ENCODE data around the gene CCDC51.

Gene CCDC51

GRCh38 chr3:48435774-48436476 is 4.0 kb downstream of the CCDC51 start:
- Mint-ChIP-seq H3K27me3 (no peaks in the 10 kb centered on the region), H3K27ac (no peak overlapping the region), H3K4me3 (no peak overlapping the region), H3K4me1 (peaks cover 43% of the 10 kb centered on the region), H3K36me3 (peaks cover 13% of the 10 kb centered on the region), H3K9me3 (no peaks in the 10 kb centered on the region)
- CTCF ChIA-PET = interaction anchor here (0.6 to 7.9 kb wide), 74 partner anchors 8 to 347 kb away, joined by 3 to 170 read pairs (median 6); partner anchors contain the start of genes ATRIP, CDC25A, FBXW12 and NCKIPSD
- peak; percentile 87 for DNase-seq

GRCh38 chr3:48435223-48435595 is 4.7 kb downstream of the CCDC51 start:
- Mint-ChIP-seq H3K4me1 (peaks cover 45% of the 10 kb centered on the region), H3K9me3 (no peaks in the 10 kb centered on the region), H3K27ac (no peak overlapping the region), H3K36me3 (peaks cover 12% of the 10 kb centered on the region), H3K27me3 (peaks cover 6% of the 10 kb centered on the region), H3K4me3 (no peak overlapping the region)
- CTCF ChIA-PET = interaction anchor here (0.7 to 7.9 kb wide), 37 partner anchors 11 to 242 kb away, joined by 3 to 170 read pairs (median 9); partner anchors contain the start of genes ATRIP, NME6, PFKFB4 and SHISA5
- DNase-seq = no peak

GRCh38 chr3:48434591-48435222 is 5.2 kb downstream of the CCDC51 start:
- H3K4me3 Mint-ChIP-seq = no peak overlapping the region
- H3K36me3 Mint-ChIP-seq = peaks cover 12% of the 10 kb centered on the region
- H3K9me3 Mint-ChIP-seq = no peaks in the 10 kb centered on the region
- DNase-seq = peak; percentile 22
- no peak overlapping the region for H3K27ac Mint-ChIP-seq
- H3K27me3 Mint-ChIP-seq = peaks cover 11% of the 10 kb centered on the region
- CTCF ChIA-PET = interaction anchor here (0.8 to 7.9 kb wide), 15 partner anchors 9 to 242 kb away, joined by 3 to 170 read pairs (median 4); partner anchors contain the start of genes NME6, PFKFB4 and SHISA5
- H3K4me1 Mint-ChIP-seq = peaks cover 45% of the 10 kb centered on the region

- Mint-ChIP-seq H3K4me1 (peaks cover 34% of the 10 kb centered on the region), H3K4me3 (no peak overlapping the region), H3K9me3 (no peaks in the 10 kb centered on the region), H3K27me3 (peaks cover 16% of the 10 kb centered on the region), H3K27ac (no peak overlapping the region), H3K36me3 (peaks cover 12% of the 10 kb centered on the region)
- CTCF ChIA-PET = interaction anchor here (0.6 to 7.9 kb wide), 18 partner anchors 8 to 240 kb away, joined by 3 to 170 read pairs (median 4); partner anchors contain the start of gene ATRIP
- peak; percentile 15 for DNase-seq
Measured at GRCh38 chr3:48433472-48434118, 6.3 kb downstream of the CCDC51 start.

- CTCF ChIA-PET = interaction anchor here (0.9 to 7.7 kb wide), 13 partner anchors 9 to 614 kb away, joined by 3 to 170 read pairs (median 4); no protein-coding TSS in a partner anchor
- H3K27me3 Mint-ChIP-seq = peaks cover 25% of the 10 kb centered on the region
- H3K9me3 Mint-ChIP-seq = no peaks in the 10 kb centered on the region
- DNase-seq = peak; percentile 33
- no peak overlapping the region for H3K4me3 Mint-ChIP-seq
- H3K27ac Mint-ChIP-seq = no peak overlapping the region
- peaks cover 27% of the 10 kb centered on the region for H3K4me1 Mint-ChIP-seq
- peaks cover 12% of the 10 kb centered on the region for H3K36me3 Mint-ChIP-seq
Measured at GRCh38 chr3:48432411-48433371, 7.2 kb downstream of the CCDC51 start.

GRCh38 chr3:48431224-48432029 is 8.5 kb downstream of the CCDC51 start:
- H3K27ac Mint-ChIP-seq = no peak overlapping the region

GRCh38 chr3:48430708-48431101 is 9.2 kb downstream of the CCDC51 start:
- Mint-ChIP-seq H3K27me3 (peaks cover 36% of the 10 kb centered on the region), H3K9me3 (no peaks in the 10 kb centered on the region), H3K27ac (no peak overlapping the region), H3K4me1 (peaks cover 24% of the 10 kb centered on the region), H3K36me3 (peaks cover 12% of the 10 kb centered on the region), H3K4me3 (peak overlapping the region; percentile 74)
- CTCF ChIA-PET = interaction anchor here (0.9 to 7.7 kb wide), 2 partner anchors 9 to 29 kb away, joined by 4 to 170 read pairs; partner anchors contain the start of gene CCDC51
- peak; percentile 17 for DNase-seq

More at GRCh38 chr3:48431224-48432029, 8.5 kb downstream of the CCDC51 start:
- Mint-ChIP-seq H3K36me3 (peaks cover 12% of the 10 kb centered on the region), H3K4me1 (peaks cover 24% of the 10 kb centered on the region), H3K4me3 (peak overlapping the region; percentile 74), H3K27me3 (peaks cover 36% of the 10 kb centered on the region), H3K9me3 (no peaks in the 10 kb centered on the region)
- CTCF ChIA-PET = interaction anchor here (1.0 to 7.7 kb wide), 5 partner anchors 11 to 117 kb away, joined by 3 to 170 read pairs (median 12); no protein-coding TSS in a partner anchor
- peak; percentile 19 for DNase-seq

- CTCF ChIA-PET = interaction anchor here (0.9 to 7.7 kb wide), 3 partner anchors 9 to 29 kb away, joined by 4 to 170 read pairs (median 5); partner anchors contain the start of gene CCDC51
- Mint-ChIP-seq H3K27me3 (peaks cover 36% of the 10 kb centered on the region), H3K27ac (no peak within 1 kb of the TSS), H3K36me3 (peaks cover 12% of the 10 kb centered on the region), H3K9me3 (no peaks in the 10 kb centered on the region), H3K4me3 (peak within 1 kb of the TSS; percentile 74), H3K4me1 (peaks cover 24% of the 10 kb centered on the region)
- DNase-seq = peak; percentile 45
Measured at GRCh38 chr3:48429960-48430707, 9.8 kb downstream of the CCDC51 start, which contains the start of gene PLXNB1. PLXNB1 (minus strand) TSS chr3:48430086; CDS start chr3:48424611, 5,475 bp downstream.

- Mint-ChIP-seq H3K27me3 (peaks cover 42% of the 10 kb centered on the region), H3K4me1 (peaks cover 19% of the 10 kb centered on the region), H3K9me3 (no peaks in the 10 kb centered on the region), H3K27ac (no peak overlapping the region), H3K4me3 (peak overlapping the region; percentile 74), H3K36me3 (peaks cover 11% of the 10 kb centered on the region)
- DNase-seq = peak; percentile 74
- CTCF ChIA-PET = interaction anchor here (0.9 kb wide), 2 partner anchors 10 to 28 kb away, joined by 4 to 5 read pairs; partner anchors contain the start of gene CCDC51
Measured at GRCh38 chr3:48429317-48429959, 10.5 kb downstream of the CCDC51 start.

GRCh38 chr3:48428572-48429316 is 11.2 kb downstream of the CCDC51 start:
- peaks cover 13% of the 10 kb centered on the region for H3K4me1 Mint-ChIP-seq
- no peak for DNase-seq
- CTCF ChIA-PET = no interaction called here
- H3K36me3 Mint-ChIP-seq = peaks cover 11% of the 10 kb centered on the region
- H3K4me3 Mint-ChIP-seq = peak overlapping the region; percentile 52
- H3K27me3 Mint-ChIP-seq = peaks cover 44% of the 10 kb centered on the region
- no peaks in the 10 kb centered on the region for H3K9me3 Mint-ChIP-seq
- H3K27ac Mint-ChIP-seq = no peak overlapping the region

GRCh38 chr3:48428088-48428571 is 11.8 kb downstream of the CCDC51 start:
- Mint-ChIP-seq H3K36me3 (peaks cover 11% of the 10 kb centered on the region), H3K27ac (no peak overlapping the region), H3K27me3 (peaks cover 45% of the 10 kb centered on the region), H3K4me3 (peak overlapping the region; percentile 46), H3K9me3 (no peaks in the 10 kb centered on the region), H3K4me1 (peaks cover 13% of the 10 kb centered on the region)
- CTCF ChIA-PET = no interaction called here
- no peak for DNase-seq
